ENCODE results near the gene JAKMIP3.
"Not testable (repeated sequence)": the region's sequence is repeated elsewhere in the genome, so short reads cannot be mapped to it uniquely, and the experiment has no call there.

JAKMIP3 gene

DNA sequence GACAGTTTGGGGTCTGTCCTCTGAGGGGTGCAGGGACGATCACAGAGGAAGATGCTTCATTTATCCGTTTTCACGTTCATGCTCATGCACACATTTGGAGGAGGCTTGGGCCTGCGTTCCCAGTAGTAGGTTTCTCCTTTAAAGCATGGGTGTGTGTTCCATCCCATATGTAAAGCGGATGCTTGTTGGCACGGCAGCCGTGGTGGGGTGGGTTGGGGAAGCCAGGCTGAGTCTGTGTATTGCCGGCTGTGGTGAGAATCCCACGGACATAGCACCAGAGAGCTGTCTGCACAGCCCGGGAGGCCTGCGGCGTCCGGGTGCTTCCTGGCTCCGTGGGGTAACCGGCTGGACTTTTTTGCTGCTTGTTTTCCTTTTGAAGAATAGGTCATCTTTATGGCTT lies 440 bp downstream of the JAKMIP3 start:
- no peak for DNase-seq (ENCODE audit: low spot score)

DNA sequence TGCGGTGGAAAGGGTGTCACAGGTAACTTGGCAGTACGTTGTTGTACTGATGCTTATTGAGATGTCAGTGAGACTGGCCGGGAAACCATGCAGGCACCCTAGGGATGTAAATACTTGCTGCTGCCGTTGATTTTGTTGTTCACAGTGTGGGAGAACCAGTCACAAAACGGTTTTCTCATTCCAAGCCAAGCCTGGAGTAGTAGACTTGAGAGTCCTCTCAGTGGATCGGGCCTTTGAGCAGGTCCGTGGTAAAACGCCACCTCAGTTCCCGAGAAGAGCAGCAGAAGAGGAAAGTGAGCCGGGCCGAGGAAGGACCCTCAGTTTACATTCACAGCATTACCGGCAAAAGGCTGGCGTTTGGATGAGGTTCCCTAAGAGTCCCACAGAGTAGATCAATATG lies 1.1 kb downstream of the JAKMIP3 start:
- DNase-seq (ENCODE audit: low spot score) = no peak

DNA sequence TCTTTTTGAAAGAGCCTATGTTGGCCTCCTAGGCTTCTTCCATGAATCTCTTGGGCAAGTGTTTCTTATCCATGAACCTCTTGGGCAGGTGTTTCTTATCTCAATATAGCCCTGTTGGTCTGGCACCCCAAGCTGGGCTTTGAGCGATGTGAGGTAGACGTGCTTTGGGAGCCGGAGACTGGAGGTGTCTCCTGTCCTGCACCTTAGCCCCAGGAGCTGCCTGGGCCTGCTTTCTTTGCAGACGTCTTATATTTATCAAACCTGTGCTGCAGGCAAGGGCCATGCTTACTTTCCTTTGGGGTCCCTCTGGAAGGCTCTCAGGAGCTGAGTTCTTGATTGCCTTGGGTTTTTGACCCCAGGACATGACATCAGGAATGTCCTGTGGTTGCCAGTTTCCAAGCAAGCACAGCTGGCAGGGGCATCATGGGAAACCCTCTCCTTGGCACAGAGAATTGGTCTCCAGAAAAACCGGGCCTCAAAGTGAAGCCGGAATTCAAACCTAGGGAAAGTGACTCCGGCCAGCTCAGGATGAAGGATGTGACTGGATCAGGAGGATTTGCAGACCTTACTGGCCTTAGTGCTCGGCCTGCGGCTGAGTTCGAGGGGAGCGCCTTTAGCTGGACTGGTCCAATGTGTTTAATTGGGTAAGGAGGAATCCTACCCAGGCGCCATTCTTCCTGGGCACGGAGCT lies 2.8 kb downstream of the JAKMIP3 start:
- no peak for DNase-seq (ENCODE audit: low spot score)

DNA sequence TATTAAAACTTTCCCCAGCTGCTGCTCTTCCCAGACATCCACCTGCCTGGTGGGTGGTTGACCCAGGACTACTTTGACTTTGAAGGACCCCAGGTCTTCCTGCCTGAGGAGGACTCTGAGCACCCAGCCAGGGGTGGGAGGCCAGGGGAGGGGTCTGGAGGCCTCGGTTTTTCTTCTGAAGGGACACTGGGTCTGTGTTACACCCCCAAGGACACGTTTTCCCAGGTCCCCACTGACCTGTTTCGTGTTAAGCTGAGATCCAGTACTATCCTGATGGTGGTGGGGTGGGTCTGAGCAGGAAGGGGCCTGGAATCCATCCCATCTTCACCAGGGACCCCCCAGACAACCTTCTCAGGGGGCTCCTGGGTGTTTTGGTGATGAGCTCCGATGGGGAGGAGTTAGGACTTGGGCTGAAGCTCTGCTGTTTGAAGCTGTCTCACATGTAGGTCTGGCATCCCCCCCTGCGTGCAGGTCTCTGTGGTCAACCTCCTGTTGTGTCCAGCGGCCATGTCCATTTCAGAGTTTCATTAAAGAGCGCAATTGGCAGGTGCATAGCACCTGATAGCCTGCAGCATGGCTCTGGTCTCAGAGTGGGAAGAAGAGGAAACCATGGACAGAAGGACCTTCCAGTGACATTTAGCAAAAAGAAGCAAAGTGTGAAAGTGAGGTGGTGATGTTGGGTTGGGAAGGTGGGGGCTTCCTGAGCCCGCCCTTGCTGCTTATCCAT lies 3.5 kb downstream of the JAKMIP3 start:
- DNase-seq (ENCODE audit: low spot score) = no peak

DNA sequence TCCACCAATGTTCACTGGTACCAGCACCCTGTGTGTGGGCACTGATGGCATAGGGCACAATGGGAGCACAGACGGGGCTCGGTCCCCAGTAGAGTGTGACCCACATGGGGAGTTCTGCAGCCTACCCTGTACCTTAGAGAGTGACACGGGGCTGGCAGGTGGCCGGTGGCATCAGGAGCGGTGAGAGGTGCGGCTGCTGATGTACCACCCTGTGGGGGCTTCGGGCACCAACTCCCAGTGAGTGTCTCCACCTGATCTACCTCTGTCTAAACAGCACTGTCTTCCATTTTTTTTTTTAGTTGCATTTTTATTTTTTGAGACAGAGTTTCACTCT lies 4.1 kb downstream of the JAKMIP3 start:
- DNase-seq (ENCODE audit: low spot score) = no peak

DNA sequence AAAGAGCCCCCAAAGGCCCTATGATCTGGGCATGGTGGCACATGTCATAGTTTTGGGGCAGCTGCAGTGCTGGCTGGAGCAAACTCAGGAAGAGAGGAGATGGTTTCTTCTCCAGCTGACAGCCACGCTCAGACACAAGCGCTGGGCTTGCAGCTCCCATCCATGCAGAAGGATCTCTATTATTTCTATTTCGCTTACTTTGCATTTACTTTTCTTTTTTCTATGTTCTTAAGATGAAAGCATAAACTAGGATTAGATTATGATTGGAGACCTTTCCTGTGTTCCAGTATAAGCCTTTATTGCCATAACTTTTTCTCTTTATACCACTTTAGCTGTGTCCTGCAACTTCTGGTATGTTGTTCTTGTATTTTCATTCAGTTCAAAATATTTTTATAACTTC lies 5.0 kb downstream of the JAKMIP3 start:
- no peak for DNase-seq (ENCODE audit: low spot score)

DNA sequence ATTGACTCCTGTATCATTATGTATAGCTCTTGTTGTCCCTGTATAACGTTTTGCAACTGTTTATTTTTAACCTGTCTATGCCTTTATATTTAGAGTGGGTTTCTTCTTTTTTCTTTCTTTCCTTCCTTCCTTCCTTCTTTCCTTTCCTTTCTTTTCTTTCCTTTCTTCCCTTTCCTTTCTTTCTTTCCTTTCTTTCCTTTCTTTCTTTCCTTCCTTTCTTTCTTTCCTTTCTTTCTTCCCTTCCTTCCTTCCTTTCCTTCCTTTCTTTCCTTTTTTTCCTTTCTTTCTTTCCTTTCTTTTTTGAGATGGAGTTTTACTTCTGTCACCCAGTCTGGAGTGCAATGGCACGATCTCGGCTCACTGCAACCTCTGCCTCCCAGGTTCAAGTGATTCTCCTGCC lies 5.9 kb downstream of the JAKMIP3 start:
- DNase-seq (ENCODE audit: low spot score) = no peak

DNA sequence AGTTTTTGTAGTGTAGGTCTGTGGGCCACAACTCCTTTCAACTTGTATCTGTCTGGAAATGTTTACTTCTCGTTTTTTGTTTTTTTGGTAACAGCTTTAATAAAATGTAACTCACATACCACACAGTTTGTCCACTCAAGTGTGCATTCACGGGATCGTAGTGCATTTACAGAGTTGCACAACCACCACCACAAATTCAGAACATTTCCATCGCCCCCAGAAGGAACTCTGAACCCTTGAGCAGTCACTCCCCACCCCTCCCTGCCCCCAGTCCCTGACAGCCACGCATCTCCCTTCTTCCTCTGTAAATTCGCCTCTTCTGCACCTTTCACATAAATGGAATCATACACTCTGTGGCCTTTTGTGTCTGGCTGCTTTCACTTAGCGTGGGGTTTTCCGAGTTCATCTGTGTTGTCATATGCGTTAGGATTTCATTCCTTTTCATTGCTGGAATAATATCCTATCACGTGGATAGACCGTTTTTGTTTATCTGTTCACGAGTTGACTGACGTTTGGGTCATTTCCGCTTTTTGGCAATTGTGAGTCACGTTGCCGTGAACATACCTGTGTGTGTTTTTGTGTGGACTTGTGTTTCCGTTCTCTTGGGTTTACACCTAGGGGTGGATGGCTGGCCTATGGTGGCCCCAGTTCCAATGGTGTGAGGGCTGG lies 10.3 kb downstream of the JAKMIP3 start:
- DNase-seq (ENCODE audit: low spot score) = no peak

DNA sequence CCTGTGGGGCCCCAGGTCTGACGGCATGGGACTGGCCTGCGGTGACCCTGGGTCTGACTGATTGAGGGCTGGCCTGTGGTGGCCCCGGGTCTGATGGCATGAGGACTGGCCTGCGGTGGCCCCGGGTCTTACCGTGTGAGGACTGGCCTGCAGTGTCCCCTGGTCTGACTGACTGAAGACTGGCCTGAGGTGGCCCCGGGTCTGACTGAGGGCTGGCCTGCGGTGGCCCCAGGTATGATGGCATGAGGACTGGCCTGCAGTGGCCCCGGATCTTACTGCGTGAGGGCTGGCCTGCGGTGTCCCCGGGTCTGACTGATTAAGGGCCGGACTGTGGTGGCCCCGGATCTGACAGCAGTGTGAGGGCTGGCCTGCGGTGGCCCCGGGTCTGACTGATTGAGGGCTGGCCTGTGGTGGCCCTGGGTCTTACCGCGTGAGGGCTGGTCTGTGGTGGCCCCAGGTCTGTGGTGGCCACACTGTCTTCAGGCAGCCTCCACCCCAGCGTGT lies 10.9 kb downstream of the JAKMIP3 start:
- no peak for DNase-seq (ENCODE audit: low spot score)

DNA sequence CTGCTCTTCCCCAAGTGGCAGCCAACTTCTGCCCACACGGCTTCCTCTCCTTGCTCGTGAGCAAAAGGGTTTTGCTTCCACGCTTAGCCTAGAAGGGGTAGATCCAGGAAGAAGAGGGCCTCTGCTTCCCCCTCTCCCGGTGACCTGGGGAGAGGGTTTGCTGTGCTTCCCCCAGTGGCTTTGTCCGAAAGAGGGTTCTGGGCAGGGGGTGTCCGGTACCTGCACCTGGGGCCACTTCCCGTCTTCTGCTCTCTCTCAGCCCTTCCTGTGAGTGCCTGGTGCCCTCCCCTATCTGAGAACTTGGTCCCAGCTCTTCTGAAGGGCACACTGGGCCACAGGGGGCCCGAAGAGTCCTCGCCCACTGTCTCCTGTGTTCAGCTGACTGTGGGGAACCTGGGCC lies 11.3 kb downstream of the JAKMIP3 start:
- DNase-seq (ENCODE audit: low spot score) = no peak

DNA sequence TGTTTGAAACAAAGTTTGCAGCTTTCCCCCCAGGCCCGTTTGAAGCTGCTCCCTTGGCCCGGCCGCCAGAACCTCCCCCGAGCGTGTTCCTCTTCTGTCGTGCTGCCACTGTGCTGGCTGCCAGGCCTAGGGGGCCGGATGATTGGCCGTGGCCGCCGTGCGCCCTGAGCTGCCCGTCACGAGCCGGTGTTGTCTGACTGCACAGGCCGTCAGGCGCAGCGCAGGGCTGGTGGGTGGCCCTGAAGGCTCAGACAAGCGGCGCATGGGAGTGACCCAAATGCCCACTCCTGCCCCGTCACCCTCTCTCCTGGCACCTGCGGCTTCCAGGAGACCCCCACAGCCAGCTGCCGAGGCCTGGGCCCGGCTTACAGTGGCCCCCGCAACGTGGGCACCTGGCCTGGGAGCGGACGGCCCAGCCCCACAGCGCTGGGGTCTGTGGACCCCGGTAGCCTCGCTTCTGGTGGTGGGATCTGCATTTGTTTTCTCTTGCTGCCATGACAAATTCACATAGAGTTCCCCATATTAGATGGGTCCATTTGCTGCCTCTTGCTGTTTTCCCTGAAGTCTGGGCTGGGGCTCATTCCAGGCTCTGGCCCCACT lies 13.1 kb downstream of the JAKMIP3 start:
- no peak for DNase-seq (ENCODE audit: low spot score)

DNA sequence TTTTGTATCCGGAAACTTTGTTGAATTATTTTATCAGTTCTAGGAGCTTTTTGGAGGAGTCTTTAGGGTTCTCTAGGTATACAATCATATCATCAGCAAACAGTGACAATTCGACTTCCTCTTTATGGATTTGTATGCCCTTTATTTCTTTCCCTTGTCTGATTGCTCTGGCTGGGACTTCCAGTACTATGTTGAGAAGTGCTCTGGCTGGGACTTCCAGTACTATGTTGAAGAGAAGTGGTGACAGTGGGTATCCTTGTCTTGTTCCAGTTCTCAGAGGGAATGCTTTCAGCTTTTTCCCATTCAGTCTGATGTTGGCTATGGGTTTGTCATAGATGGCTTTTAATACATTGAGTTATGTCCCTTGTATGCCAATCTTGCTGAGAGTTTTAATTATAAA lies 18.6 kb downstream of the JAKMIP3 start:
- DNase-seq (ENCODE audit: low spot score) = not testable (repeated sequence)

DNA sequence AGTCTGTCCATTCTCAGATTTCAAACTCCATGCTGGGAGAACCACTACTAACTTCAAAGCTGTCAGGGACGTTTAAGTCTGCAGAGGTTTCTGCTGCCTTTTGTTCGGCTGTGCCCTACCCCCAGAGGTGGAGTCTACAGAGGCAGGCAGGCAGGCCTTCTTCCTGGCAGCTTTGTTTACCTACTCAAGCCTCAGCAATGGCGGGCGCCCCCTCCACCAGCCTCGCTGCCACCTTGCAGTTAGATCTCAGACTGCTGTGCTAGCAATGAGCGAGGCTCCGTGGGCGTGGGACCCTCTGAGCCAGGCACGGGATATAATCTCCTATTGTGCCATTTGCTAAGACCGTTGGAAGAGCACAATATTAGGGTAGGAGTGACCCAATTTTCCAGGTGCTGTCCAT lies 27.5 kb downstream of the JAKMIP3 start:
- not testable (repeated sequence) for DNase-seq (ENCODE audit: low spot score)

DNA sequence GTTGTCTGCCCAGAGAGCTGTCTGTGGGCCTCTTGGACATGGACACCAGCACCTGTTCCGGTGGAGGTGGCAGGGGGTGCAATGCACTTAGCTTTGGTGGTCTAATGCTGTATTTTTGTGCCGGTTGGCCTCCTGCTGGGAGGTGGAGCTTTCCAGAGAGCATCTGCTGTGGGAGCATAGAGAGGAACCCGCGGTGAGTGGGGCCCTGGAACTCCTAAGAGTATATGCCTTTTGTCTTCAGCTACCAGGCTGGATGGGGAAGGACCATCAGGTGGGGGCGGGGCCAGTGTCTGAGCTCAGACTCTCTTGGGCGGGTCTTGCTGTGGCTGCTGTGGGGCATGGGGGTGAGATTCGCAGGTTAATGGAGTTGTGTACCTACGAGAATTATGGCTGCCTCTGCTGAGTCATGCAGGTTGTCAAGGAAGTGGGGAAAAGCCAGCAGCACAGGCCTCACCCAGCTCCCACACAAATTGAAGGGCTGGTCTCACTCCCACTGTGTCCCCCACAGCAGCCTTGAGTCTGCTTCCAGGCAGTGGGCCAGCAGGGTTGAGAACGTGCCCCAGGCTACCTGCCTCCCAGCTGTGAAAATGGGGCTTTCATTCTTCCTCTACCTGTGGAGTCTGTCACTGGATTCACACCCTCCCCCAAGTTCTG lies 29.0 kb downstream of the JAKMIP3 start:
- no peak for DNase-seq (ENCODE audit: low spot score)

DNA sequence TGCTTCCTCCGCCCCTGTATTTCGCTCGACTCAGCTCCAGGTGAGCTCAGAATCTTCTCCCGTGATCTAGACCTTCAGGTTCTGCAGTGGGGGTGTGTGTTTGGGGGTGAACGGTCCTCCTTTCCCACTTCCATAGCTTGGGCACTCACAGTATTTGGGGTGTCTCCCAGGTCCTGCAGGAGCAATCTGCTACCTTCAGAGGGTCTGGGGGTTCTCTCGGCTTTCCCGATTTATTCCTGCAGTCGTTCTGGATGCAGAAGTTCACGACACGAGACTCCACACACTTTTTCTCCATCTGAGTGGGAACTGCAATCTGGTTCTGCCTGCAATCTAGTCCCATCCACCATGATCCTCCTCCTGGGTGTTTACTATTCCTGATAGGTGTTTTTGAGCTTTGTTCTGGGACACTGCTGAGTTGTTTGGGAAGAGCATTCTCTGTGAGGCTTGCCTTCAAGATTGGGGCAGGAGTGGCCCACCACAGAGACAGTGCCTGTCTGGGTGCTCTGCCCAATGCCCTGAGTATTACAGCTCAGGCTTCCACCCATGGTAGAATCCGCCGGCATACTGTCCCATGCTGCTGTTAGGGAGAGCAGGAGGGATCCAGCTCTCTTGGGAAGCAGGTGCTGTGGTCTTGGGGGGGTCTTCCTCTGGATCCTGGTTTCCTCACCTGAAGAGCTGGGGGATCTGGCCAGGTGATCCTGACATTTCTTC lies 29.8 kb downstream of the JAKMIP3 start:
- DNase-seq (ENCODE audit: low spot score) = no peak

DNA sequence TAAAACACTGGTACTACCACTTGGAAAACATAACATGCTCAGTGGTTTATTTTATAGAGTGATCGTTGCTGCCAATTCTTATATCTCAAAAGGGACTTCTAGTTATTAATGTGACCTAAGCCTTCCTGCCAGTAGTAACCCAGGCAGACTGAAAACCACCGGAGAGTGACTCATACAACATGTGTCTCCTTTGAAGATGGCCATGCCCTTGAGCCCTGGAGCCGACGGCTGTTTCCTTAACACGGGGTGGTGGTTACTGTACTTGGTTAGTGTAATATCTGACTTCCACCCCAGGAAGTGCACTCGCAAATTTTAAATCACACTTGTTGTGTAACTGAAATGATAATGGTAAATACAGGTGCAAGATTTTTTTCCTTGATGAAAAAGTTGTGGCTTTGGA lies 30.5 kb downstream of the JAKMIP3 start:
- DNase-seq (ENCODE audit: low spot score) = no peak

DNA sequence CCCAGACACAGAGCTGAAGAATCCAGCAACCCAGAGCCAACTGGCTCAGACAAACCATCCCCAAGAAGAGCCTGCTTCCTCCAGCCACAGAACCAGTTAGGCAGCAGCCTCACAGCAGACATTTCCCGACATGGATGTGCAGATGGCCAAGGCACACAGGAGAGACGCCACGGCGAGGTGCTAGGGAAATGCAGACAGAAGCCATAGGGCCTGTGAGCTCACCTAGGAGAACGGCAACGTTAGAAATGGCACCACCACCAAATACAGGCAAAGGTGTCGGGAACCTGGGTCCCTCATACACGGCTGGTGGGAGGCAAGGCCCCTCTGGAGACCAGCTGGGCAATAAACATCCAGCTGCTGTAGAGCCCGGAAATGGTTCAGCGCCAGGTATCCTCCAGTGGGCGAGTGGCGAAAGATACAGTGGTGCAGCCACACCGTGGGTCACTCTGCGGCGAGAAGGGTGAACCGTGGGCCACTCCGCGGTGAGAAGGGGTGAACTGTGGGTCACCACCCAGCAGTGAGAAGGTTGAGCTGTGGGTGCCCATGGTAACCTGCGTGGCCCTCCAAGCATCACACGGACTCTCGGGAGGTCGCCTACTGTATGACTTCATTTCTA lies 31.2 kb downstream of the JAKMIP3 start:
- DNase-seq (ENCODE audit: low spot score) = no peak

DNA sequence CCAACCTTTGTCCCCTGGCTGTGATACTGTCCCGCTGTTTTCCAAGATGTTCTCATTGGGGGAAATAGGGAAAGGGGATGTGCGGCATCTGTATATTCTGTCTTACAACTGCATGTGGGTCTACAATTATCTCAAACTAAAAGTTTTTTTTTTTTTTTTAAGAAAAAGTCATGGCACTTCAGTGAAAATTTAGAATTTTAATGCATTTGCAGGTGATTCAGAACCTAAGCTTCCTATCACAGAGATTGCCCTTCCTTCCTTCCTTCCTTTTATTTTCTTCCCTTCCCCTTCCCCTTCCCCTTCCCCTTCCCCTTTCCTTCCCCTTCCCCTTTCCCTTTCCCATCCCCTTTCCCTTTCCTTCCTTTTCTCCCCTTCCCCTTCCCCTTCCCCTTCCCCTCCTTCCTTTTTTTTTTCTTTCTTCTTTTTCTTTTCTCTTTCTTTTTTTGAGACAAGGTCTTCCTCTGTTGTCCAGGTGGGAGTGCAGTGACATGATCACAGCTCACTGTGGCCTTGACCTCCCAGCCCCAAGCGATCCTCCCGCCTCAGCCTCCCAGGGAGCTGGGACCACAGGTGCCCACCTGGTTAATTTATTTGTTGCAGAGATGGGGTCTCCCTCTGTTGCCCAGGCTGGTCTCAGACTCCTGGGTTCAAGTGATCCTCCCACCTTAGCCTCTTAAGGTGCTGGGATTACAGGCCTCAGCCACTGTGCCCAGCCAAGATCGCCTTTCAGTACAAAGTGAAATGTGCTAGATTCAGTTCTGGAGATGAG lies 32.0 kb downstream of the JAKMIP3 start:
- no peak for DNase-seq (ENCODE audit: low spot score)

DNA sequence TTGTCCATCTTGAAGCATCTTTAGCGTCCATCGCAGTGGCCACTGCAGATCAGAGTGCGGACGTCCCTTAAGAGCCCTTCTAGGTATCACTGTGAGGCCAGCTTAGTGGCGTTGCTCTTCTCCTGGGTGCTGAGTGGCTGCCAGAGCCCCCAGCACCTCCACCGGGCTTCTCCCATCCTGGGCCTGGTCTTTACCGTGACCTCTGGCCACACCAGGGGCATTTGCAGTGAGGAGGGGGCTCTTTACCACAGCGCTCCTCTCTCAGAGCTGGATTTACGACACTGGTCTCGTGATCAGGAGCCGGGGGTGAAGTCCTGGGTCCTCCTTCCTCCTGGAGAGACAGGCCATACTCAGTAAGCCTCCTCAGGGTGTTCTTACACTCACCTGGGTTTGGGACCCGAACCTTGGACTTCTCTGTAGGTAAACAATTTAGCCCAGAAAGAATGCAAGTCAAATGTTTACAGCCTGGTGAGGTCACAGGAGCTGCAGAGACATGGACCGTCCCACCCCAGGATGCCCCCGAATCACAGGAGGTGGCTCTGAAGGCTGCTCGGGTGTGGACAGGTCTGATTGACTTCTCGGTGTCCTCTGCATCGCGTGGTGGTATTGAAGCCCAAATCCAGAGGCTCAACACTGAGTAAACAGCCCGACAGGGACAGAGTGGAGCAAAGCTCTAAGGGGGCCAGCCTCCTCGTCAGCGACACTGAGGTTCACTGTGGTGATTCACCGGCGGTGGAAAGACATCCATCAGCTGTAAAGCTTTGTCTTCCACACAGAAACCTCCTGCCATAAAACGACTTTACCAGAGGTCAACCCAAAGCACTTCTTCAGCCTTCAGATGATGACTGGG lies 33.0 kb downstream of the JAKMIP3 start:
- no peak for DNase-seq (ENCODE audit: low spot score)
